ENCODE measurements around the gene NDFIP2.

GRCh38 chr13:79470666-79471065, 10.3 kb upstream of the NDFIP2 start:
- TF ChIP-seq TCF4 (CRISPR knock-in tag; IDR thresholded peaks at IDR 0.05; ENCODE audit: borderline replicate concordance) (no peak), RARB (CRISPR knock-in tag; IDR thresholded peaks at IDR 0.05) (no peak), ZC3H10 (CRISPR knock-in tag; IDR thresholded peaks at IDR 0.05) (no peak), CSDC2 (CRISPR knock-in tag; IDR thresholded peaks at IDR 0.05) (no peak), ISL1 (CRISPR knock-in tag; IDR thresholded peaks at IDR 0.05) (no peak), CREB5 (CRISPR knock-in tag; IDR thresholded peaks at IDR 0.05; ENCODE audit: low read depth) (no peak), GLIS3 (CRISPR knock-in tag; IDR thresholded peaks at IDR 0.05) (no peak), POU6F1 (CRISPR knock-in tag; IDR thresholded peaks at IDR 0.05; ENCODE audit: borderline replicate concordance, low read depth) (no peak), ZFP3 (CRISPR knock-in tag; IDR thresholded peaks at IDR 0.05) (no peak), BACH2 (CRISPR knock-in tag; IDR thresholded peaks at IDR 0.05; ENCODE audit: borderline replicate concordance) (no peak), ARNTL (CRISPR knock-in tag; IDR thresholded peaks at IDR 0.05; ENCODE audit: borderline replicate concordance, low read depth) (no peak), SNAI2 (CRISPR knock-in tag; IDR thresholded peaks at IDR 0.05) (no peak)
